ENCODE data around the gene GSTO2.

The GSTO2 gene

DNA sequence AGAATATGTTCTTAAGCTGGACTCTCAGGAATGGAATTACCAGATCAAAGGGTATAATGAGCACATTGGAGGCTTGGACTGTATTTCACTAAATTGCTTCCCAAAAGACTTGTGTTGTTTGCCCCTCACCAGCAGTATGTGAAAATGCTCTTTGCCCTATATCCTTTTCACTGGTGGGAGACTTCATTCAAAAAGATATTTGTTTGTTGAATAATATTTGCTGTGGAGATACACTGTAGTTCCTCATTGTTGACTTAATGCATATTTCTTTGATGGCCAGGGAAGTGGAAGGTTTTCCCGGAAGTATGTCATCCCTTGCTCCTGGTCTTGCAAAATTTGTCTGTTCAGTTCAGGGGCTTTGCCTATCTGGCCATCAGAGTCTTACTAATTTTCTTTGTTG lies 19.4 kb downstream of the GSTO2 start:
- no peak for DNase-seq

DNA sequence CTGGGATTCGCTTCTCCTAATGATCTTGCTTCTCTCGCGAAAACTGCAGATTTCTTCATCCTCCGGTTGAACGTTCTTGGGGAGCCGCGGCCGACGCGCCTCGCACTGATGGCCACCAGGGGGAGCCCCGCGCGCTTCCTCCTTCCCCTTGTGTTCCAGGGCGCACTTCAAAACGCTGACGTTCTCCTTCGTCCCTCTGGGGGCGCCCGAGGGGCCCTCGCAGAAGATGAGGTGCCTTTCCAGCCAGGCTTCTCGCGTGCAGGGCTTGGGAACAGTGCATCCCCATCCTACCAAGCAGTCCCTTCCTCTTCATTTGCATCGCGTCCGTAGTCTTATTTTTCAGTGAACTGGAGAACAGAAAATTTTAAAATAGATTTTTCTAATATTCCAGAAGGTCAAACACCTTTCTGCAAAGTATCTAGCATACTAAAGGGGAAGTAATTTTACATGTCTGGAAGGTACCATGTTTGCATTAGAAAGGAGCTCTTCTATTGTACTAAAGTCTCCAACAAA lies 22.5 kb downstream of the GSTO2 start:
- DNase-seq, result peak; percentile 91

DNA sequence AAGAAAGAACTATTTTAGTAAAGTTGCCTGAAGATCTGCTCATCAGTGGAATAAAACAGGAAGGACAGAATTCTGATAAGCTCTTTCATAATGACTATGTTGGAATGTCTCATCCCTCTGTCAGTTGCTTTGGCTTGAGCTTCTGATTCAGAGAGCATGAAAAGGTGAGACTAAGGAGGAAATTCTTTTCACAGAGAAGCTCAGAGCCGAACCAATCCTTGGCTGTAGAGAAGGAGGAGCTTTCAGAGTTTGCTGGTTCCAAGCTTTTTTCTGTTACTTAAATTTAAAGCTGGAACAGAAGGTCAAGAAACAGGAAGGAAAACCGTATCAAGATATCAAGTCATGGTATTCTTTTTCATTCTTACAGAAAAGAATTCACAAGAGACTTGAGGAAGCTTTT lies 24.0 kb downstream of the GSTO2 start:
- DNase-seq, result no peak

DNA sequence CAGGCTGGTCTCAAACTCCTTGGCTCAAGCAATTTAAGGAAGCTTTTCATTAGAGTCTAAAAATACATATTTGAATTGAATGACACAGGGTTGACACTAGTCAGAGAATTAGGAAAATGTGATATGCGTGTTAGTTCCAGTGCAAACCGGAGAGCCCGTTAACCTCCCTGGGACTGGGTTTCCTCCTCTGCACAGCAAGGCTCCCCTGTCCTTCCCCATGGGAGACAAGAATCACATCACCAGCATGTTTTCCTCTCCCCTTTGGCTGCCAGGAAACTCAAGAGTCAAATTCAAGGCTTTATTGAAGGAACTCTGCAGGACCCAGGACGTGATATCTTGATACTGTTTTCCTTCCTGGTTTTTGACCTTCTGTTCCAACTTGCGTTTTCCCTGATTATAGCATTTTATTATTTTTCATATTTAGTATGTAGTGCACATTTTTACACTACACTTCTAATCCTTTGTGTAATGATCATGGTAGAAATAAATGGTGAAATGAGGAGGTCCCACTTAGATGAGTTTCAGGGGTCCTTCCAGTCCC lies 24.9 kb downstream of the GSTO2 start:
- DNase-seq, result no peak

DNA sequence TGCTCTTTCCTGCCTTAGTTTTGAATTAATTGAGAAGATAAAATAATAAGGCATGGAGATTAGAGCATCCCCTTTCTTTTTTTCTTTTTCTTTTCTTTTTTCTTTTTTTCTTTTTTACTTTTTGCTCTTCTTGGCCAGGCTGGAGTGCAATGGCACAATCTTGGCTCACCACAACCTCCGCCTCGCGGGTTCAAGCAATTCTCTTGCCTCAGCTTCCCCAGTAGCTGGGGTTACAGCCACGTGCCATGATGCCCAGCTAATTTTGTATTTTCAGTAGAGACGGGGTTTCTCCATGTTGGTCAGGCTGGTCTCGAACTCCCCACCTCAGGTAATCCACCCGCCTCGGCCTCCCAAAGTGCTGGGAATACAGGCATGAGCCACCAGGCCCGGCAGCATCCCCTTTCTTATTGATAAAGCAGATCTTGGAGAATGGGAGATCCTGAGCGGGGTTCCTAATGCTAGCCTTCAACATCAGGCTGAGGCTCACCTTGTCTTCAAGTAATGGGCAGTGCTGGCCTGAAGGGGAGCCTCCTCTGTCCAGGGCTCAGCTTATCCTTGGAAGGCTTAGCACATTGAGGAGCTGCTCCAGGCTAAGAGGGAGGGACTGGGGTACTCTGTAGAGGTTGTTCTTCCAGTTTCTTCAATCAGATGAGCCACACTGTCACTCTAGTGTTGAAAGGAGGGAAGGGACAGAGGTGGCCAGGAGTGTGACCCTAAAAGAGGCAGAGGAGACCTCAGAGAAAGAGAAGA lies 27.9 kb downstream of the GSTO2 start:
- DNase-seq, result no peak

DNA sequence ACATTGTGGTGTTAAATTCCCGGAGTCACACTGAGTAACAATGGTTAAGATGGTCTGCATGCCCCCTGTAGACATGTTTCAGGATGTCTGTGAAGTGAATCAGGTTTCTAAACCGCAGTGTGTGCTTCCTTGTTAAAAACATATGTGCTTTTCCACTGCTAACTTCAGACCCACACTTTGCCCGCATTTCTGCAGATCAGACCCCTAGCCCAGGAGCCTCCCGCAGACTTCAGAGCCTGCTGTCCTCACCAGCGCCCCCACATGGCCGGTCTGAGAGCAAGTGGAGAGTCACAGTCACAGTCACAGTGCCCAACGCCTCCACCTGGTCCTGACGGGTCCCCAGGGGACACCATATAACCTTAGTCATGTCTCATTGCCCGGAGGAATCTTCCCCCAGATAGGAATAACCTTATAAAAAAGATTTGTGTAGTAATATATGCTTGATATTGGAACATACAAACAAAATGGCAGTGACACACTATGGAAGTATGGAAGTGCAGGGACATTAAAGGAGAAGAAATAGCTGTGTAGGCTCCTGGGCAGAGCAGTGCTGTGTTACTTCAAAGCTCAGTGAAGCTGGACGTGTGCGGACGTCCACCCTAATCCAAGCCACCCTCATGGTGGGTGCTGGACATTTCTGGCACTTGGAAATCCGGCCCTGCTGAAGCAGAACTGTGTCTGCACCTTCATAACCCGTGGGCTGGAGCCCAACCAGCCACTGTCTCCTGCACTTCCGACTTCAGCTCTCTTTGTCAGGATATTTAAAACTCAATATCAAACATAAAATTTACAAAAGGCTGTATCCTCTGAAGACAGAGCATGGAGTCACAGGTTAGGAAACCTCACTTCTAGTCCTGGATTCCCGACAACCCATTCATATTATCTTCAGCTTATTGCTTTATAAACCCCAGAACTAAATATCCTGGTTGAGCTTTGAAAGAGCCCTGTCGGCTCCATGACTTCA lies 29.0 kb downstream of the GSTO2 start:
- peak; percentile 55 for DNase-seq

DNA sequence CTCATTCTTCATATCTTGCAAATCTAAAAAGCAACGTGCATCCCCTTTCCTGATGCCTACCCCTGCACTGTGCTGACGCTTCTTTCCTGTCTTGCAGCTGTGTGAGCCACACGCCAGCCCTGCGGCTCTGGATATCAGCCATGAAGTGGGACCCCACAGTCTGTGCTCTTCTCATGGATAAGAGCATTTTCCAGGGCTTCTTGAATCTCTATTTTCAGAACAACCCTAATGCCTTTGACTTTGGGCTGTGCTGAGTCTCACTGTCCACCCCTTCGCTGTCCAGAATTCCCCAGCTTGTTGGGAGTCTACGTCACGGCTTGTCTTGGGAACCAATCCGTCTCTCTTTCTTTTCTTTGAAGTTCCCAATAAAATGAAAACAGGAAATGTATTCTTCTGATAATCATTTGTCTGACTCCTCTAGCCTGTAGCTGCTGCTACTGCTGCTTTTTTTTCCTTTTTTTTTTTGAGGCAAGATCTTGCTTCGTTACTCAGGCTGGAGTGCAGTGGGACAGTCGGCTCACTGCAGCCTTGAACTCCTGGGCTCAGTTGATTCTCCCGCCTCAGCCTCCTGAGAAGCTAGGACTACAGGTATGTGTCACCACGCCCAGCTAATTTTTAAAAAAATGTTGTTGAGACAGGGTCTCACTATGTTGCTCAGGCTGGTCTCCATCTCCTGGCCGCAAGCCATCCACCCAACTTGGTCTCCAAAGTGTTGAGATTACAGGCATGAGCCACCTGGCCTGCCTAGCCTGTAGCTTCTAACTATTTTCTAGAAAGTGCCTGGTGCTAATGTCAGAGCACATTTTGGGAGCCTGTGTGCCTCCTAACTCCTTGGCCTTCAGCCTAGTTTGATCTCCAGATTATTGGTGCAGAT lies 30.3 kb downstream of the GSTO2 start:
- no peak for DNase-seq

DNA sequence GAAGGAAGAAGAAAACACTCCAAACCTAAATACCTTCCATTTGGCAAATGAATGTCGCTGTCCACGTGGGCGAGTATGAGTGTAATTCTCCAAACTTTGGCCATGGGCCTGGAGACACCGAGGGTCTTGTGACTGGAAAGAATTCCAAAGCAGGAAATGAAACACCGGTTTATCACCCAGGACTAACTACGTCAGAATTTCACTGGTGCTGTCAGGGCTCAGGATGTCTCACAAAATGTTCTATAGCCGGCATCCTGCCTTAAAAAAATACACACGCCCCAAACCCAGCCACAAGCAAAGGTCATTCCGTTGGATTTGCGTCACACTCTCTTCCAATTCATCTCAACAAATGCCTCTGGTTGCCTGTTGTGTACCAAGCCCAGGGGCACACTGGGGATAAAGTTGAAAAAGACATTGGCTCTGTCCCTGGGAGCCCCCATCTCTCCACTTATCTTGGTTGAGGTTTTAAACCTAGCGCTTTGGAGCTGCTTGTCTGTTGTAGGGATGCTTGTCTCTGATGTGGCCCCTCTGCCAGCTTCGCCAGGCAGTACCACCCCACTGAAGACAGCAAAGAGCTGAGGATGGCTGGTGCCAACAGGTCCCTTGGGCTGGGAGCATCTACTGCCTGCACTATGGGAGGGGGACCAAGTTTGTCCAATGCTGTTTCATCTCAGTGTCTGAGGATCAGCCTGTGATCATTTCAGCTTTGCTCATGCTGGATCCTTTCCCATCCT lies 31.2 kb downstream of the GSTO2 start:
- no peak for DNase-seq

DNA sequence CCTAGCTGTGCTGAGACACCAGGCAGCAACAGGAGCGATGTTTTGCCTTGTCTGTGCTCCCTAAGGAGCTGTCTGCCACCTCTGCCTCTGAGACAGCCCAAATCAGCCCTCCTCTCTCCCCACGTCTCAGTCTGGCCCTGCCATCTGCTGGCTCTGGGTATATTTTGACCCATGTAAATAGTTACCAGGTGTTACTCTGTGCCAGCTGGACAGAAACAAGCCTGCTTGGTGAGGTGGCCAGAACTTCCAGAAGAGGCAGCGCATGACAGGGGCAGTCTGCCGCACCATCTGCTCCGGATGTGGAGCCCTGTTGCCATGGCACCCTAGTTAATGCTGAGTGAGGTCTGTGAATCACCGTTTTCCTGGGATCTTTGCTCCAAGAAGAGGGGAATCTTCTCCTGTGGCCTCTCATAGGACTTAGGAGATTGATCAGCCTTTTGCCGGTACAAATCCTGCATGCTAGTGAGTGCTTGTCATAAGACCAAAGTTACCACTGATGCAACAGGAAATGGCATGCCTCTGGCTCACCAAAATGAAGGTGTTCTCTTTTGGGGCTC lies 31.8 kb downstream of the GSTO2 start:
- DNase-seq, result no peak

DNA sequence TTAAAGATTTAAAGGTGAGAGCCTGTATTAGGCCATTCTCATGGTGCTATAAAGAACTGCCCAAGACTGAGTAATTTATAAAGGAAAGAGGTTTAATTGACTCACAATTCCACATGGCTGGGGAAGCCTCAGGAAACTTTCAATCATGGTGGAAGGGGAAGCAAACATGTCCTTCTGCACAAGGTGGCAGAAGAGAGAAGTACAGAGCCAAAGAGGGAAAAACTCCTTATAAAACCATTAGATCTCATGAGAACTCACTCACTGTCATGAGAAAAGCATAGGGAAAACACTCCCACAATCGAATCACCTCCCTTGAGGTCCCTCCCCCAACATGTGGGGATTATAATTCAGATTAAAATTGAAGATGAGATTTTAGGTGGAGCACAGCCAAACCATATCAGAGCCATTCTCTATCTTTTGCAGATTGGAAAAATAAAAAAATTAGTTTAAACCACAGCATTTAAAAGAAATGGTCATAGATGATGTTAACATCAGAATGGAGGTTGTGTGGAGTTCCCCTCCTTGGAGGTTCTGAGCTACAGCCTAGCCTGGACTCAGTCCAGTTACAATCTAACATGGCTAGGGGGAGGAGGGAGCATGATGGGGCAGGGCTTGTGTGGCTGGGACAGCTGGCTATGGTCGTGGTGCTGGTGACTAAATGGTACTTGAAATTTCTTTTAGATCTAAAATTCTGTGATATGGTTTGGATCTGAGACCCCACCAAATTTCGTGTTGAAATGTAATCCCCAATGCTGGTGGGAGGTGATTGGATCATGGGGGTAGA lies 33.1 kb downstream of the GSTO2 start:
- no peak for DNase-seq

DNA sequence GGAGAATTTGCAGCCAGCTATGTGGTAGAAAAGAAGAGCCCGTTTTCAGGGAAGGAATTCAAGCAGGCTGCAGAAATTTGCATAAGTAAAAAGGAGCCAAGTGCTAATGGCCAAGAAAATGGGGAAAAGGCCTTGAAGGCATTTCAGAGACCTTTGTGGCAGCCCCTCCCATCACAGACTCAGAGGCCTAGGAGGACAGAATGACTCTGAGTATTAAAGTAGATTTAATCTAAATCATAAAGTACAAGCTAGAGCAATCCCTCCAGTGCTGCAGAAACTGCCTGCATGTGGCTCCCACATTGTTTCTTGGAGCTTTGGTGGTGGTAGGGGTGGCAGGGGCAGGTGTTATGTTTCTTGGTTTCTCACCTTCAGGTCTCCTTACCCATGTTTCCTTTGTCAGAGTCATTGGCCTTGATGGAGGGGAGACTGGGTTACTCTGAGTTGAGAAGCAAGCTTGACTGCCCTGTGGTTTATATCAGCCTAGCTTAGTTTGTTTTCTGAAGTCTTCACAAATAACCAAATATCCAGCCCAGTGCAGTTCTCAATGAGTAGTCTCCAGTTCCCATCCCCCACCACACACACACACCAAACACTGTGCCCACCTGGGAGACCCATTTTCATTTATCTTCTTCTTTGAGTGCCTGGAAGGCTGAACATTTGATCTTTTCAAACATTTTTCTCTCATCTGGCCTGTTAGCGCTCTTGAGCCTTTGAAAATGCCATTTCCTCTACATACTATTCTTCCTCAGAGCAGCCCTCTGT lies 34.8 kb downstream of the GSTO2 start:
- no peak for DNase-seq

DNA sequence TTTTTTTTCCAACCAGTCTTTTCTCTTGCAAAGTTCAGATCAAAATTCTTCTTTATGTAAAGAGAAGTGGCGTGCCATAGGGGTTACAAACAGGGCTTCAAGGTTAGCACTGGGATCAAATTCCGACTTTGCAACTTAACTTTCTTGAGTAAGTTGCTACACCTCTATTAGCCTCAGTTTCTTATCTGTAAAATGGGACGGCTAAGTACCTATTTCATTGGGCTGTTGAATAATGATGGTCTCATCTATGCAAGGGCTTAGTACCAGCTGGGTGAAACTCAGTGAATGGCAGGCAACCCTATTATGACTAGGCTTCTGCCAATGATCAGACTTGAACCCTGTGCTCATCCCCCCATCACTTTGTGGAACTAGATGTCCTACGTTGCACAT lies 35.4 kb downstream of the GSTO2 start:
- DNase-seq, result no peak

DNA sequence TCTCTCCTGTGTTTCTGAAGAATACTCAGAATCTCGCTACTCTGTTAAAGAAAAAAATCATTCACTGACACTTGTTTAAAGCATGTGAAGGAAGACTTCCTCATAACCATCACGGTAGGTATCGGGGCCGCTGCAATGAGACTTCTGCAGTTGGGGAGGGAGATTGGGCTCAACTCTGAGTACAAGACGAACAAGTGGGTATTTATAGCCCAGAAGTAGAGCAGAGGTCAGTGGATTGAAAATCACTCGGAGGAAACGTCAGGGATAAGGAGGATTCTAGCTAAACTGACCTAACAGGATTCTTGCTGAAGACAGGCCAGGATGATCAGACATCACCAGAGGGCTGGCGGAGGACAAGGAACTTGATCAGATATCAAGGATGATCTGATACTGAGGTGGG lies 35.9 kb downstream of the GSTO2 start:
- no peak for DNase-seq

DNA sequence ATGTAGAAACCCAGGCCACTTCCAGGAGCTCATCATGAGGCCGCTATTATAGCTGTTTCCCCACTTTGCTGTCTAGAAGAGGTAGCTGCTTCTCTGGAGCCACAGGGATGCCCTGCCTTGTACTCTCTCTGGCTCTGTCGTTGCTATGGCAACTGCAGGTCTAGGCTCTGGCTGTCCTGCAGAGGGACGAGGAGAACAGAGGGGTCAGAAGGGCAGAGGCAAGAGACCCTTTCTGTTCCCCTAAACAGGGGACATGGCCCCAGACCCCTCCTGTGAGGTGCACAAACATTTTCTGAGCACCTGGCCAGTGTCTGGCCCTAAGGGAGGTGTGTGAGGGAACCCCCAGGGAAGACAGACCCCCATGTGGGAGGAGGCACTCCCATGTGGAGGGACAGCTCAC lies 37.9 kb downstream of the GSTO2 start:
- DNase-seq, result no peak

DNA sequence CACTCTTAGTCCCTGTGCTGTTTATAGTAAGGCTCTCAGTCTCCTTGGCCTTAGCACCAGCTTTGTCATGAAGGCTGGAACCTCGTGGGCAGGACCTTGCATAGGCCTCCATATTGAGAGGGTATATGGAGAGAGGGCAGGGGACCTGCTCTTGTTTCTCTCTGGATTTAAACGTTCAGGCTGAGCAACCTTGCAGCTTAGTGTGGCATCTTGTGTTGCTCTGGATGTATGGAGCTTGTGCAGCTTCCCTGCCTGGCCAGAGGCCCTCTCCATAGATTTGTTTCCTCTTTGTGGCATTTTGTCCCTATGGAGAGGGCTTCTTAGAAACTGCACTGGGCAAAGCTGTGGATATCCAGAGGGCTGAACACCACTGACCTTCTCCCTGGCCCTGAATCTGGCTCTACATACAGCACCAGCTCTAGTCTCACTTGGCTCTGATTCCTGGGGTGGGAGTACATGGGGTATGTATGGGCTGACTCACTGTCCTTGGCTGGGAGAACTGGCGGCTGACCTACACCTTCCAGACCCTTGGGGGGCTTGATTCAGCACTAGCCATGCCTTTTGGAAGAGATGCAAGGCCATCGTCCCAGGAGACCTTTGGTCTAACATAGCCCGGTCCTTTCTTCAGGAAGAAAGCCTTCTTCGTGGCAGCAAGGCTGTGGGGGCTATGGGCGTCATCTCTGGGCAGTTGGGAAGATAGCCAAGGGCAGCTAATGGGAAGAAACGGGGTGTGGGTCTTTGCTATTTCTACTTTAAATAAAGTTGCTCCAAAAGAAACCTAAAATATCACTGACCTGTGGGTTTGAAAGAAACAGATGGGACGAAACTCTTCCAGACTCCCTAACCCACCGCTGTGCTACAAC lies 38.8 kb downstream of the GSTO2 start:
- DNase-seq, result no peak

DNA sequence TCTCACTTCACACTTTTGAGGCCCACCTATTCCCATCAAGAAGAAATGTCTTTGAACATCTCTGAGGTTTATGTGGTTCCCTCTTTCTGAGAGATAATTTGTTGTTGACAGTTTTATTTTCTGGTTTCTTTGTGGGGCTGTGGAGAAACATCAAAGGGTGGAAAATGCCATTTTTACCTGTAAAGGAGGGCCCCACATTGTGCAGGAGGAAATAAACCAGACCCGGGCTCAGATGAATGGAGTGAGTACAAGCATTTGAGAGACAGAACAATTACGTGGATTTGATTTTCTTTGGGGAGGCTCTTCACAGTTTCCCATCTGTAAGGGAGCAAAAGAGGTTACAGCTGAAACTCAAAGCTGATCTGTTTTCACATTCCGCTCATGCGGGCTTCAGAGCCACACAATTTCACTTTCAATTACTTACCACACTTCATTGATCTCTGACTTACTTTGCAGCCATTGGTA lies 39.5 kb downstream of the GSTO2 start:
- DNase-seq, result peak; percentile 44

DNA sequence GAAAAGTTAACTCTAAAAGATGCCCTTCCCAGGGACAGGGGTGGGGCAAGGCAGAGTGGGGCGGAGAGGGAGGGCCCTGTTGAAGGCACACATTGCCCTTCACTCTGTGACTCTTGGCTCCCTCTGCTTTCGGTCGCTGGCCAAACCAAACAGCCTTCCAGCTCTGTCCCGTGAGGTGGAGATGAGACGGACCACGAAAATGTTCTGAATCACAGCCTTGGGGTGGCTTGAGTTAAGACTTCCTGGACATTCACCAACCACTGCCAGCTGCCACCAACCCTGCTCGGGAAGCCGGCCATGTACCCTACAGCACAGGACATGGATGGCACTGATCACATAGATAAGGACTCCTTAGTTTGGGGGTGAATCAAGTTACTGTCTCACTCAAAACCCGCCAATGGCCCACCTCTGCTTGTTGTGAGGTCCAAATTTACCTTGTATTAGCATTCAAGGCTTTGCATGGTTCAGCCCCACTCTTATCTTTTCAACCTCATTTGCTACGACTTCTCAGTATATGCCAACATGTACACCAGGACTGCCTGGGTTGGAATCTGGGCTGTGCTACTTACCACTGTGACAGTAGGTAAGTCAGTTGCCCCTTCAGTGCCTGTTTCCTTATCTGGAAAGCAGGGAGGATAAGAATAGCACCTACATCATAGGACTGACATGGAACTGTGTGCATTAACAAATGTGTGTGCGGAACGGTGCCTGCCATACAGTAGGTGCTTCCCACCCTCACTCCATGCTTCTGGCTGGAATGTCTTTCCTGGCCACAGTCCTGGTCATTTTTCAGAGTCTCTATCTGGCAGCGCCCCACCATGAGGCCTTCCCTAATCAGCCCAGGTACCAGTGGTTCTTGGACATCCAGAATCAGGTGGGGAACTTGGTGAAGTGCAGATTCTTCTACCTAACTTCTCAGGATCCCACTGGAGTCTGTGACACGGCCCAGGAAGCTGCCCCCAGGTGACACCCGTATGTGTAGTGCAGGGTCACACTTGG lies 41.3 kb downstream of the GSTO2 start:
- no peak for DNase-seq
